HL-60 (cell line): Measurements from ENCODE around the gene NF1.

ENCODE experiments used
- DNase-seq, 2 experiments: peaks; one replicate each; pipeline ENCODE4 v3.0.0-alpha.2; 2010 to 2020; ENCODE audit warnings: low read depth in 1 of 2, low spot score in 1 of 2
- H3K27ac ChIP-seq: fragments of 250-450 bp; sonication (Bioruptor Pico); replicated peaks from 2 replicates; pipeline ENCODE4 v1.5.1; 2020; ENCODE audit warnings: mild to moderate bottlenecking, moderate library complexity
- H3K27me3 ChIP-seq: fragments of 250-450 bp; sonication (Bioruptor Pico); 2 replicates; pipeline ENCODE4 v1.5.1; 2021; ENCODE audit warnings: mild to moderate bottlenecking, moderate library complexity; ENCODE audit not compliant: insufficient read depth, poor library complexity, severe bottlenecking
- H3K4me3 ChIP-seq: replicated peaks from 2 replicates; pipeline ENCODE4 v1.5.1; 2011; ENCODE audit warnings: mild to moderate bottlenecking, control low read depth, low read length; ENCODE audit not compliant: insufficient read depth
- GABPA ChIP-seq: IDR thresholded peaks from 2 replicates; pipeline ENCODE4 v1.6.1; 2012; ENCODE audit warnings: low read depth
- POLR2AphosphoS5 ChIP-seq: IDR thresholded peaks from 2 replicates; pipeline ENCODE4 v1.6.1; 2012; ENCODE audit warnings: low read depth
- SPI1 ChIP-seq: IDR thresholded peaks from 2 replicates; pipeline ENCODE4 v1.6.1; 2012; ENCODE audit warnings: low read depth, mild to moderate bottlenecking, borderline replicate concordance
- TF ChIP-seq, protein P1 (sequence below): IDR thresholded peaks from one replicate; pipeline ENCODE4 v1.5.1; 2011; ENCODE audit warnings: low read length, control low read depth, inconsistent platforms; ENCODE audit not compliant: insufficient read depth
- TF ChIP-seq, protein P2 (sequence below): IDR thresholded peaks from 2 replicates; pipeline ENCODE4 v1.6.1; 2012; ENCODE audit warnings: low read depth; ENCODE audit not compliant: insufficient replicate concordance

NF1 gene

DNA sequence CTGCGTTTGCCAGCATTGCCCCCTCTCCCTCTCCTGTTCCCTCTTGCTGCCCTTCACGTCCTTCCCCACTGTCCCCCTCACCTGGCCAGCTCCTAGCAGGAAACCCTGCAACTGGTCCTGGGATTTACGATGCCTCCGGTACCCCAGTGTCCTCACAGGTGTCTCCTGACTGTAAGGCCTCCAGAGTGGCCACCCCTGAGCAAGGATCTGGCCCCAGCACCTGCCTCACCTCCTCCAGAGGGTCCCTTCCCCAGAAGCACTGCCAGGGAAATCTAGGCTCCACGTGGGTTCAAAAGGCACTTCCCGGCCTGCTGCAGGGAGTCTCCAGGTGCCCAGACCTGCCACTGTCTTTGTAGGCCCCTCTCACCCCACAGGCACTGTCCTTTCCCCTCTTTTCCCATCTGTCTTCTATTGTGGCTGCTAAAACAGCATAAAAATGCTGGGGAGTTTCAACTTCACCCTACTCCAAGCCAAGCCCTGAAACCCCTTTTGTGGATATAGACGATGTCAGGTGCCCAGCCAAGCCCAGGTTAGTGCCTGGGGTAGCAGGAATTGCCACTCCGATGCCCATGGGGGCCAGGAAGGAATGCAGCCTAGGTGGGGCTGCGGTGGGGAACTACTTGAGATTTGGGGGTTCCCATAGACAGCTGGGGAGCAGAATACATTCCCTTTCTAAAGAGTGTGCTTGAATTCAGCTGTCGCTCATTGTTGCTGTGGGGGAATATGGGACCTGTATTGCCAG is 322.4 kb downstream of the NF1 start:
- DNase-seq: no peak
- Histone ChIP-seq H3K27ac (no peak overlapping the region), H3K27me3 (no peaks in the 10 kb centered on the region), H3K4me3 (no peak overlapping the region)
- TF ChIP-seq, protein P1, sequence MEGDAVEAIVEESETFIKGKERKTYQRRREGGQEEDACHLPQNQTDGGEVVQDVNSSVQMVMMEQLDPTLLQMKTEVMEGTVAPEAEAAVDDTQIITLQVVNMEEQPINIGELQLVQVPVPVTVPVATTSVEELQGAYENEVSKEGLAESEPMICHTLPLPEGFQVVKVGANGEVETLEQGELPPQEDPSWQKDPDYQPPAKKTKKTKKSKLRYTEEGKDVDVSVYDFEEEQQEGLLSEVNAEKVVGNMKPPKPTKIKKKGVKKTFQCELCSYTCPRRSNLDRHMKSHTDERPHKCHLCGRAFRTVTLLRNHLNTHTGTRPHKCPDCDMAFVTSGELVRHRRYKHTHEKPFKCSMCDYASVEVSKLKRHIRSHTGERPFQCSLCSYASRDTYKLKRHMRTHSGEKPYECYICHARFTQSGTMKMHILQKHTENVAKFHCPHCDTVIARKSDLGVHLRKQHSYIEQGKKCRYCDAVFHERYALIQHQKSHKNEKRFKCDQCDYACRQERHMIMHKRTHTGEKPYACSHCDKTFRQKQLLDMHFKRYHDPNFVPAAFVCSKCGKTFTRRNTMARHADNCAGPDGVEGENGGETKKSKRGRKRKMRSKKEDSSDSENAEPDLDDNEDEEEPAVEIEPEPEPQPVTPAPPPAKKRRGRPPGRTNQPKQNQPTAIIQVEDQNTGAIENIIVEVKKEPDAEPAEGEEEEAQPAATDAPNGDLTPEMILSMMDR: no peak
- TF ChIP-seq POLR2AphosphoS5 (no peak), SPI1 (no peak)

- Histone ChIP-seq H3K27ac (no peak overlapping the region), H3K4me3 (no peak overlapping the region), H3K27me3 (no peaks in the 10 kb centered on the region)
- DNase-seq: no peak
- TF ChIP-seq SPI1: no peak
- TF ChIP-seq, protein P2, sequence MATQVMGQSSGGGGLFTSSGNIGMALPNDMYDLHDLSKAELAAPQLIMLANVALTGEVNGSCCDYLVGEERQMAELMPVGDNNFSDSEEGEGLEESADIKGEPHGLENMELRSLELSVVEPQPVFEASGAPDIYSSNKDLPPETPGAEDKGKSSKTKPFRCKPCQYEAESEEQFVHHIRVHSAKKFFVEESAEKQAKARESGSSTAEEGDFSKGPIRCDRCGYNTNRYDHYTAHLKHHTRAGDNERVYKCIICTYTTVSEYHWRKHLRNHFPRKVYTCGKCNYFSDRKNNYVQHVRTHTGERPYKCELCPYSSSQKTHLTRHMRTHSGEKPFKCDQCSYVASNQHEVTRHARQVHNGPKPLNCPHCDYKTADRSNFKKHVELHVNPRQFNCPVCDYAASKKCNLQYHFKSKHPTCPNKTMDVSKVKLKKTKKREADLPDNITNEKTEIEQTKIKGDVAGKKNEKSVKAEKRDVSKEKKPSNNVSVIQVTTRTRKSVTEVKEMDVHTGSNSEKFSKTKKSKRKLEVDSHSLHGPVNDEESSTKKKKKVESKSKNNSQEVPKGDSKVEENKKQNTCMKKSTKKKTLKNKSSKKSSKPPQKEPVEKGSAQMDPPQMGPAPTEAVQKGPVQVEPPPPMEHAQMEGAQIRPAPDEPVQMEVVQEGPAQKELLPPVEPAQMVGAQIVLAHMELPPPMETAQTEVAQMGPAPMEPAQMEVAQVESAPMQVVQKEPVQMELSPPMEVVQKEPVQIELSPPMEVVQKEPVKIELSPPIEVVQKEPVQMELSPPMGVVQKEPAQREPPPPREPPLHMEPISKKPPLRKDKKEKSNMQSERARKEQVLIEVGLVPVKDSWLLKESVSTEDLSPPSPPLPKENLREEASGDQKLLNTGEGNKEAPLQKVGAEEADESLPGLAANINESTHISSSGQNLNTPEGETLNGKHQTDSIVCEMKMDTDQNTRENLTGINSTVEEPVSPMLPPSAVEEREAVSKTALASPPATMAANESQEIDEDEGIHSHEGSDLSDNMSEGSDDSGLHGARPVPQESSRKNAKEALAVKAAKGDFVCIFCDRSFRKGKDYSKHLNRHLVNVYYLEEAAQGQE: no peak
- TF ChIP-seq, protein P1: no peak
- no peak for TF ChIP-seq GABPA
- no peak for TF ChIP-seq POLR2AphosphoS5
Measured at GRCh38 chr17:31418773-31419350, 324.1 kb downstream of the NF1 start.

DNA sequence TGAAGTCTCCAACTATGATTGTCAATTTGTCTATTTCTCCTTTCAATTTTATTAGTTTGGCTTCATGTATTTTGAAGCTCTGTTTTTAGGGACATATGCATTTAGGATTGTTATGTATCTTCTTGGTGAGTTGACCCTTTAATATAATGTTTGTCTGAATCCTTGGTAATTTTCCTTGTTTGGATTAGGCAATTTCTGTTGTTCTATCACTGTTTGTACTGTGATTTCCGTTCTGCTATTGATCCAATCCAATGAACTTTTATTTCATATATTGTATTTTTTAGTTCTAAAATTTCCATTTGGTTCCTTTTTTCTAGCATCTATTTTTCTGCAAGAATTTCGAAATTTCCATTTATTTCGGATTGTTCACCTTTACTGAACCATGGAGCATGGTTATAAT is 327.7 kb downstream of the NF1 start:
- H3K4me3 ChIP-seq: no peak overlapping the region
- no peaks in the 10 kb centered on the region for H3K27me3 ChIP-seq
- DNase-seq: no peak
- TF ChIP-seq, protein P2: no peak
- TF ChIP-seq GABPA (no peak), SPI1 (no peak), POLR2AphosphoS5 (no peak)
- TF ChIP-seq, protein P1: no peak
- no peak overlapping the region for H3K27ac ChIP-seq

- TF ChIP-seq, protein P2: no peak
- TF ChIP-seq POLR2AphosphoS5: no peak
- H3K4me3 ChIP-seq: no peak overlapping the region
- H3K27ac ChIP-seq: no peak overlapping the region
- DNase-seq: no peak
- H3K27me3 ChIP-seq: no peaks in the 10 kb centered on the region
Measured at GRCh38 chr17:31424944-31425281, 330.1 kb downstream of the NF1 start.
